ENCODE measurements around the gene ZNF554. TPM values are rescaled to one million over a fixed set of nuclear protein-coding genes. Genes with fewer than 3 reads are reported as not detected.

Gene ZNF554
- total and polyA plus RNA-seq, 2 of the 8 experiments (the other 6 are each of a cell fraction or from before 2014, with no cell fraction given): 1.8 to 5.7 TPM

GRCh38 chr19:2883686-2884439, 64.2 kb downstream of the ZNF554 start:
- Histone ChIP-seq H3K23ac (ENCODE audit: insufficient read length) (no peak overlapping the region), H3K36me3 (ENCODE audit: control insufficient read depth in 2 of 4, insufficient read depth in 4 of 4, low read length in 3 of 4) (no peaks in the 10 kb centered on the region; a peak in 1 of 8 replicates), H2AK5ac (ENCODE audit: low read depth, low read length) (no peak overlapping the region), H3K79me1 (ENCODE audit: low read depth, low read length) (no peaks in the 10 kb centered on the region), H3K79me2 (ENCODE audit: control insufficient read depth in 1 of 2, insufficient read depth in 2 of 2, low read length in 2 of 2) (no peaks in the 10 kb centered on the region), H2BK15ac (ENCODE audit: low read length) (no peak overlapping the region), H3K9me3 (ENCODE audit: insufficient read depth in 2 of 2, low read depth in 1 of 2, low read length in 1 of 2) (peaks cover 14 to 47% of the 10 kb centered on the region in 2 experiments; a peak in 3 of 4 replicates), H3K56ac (replicated peaks; ENCODE audit: insufficient read length, low read depth, low read length) (no peak overlapping the region), H2BK5ac (ENCODE audit: low read depth, low read length) (no peak overlapping the region), H3K4me1 (replicated peaks in 1 of 4; ENCODE audit: control insufficient read depth in 3 of 4, insufficient read depth in 4 of 4, low read length in 3 of 4) (no peaks in the 10 kb centered on the region), H2BK120ac (replicated peaks; ENCODE audit: low read depth, low read length) (no peak overlapping the region), H3K14ac (ENCODE audit: insufficient read length) (no peak overlapping the region), H2AFZ (ENCODE audit: low read length) (no peak overlapping the region), H3K18ac (ENCODE audit: extremely low read depth, low read length) (no peak overlapping the region), H4K91ac (replicated peaks; ENCODE audit: insufficient read length, low read length) (no peak overlapping the region), H3K23me2 (ENCODE audit: low read depth, low read length) (no peaks in the 10 kb centered on the region), H4K5ac (ENCODE audit: insufficient read length, low read depth, low read length) (no peak overlapping the region), H3K4me3 (ENCODE audit: extremely low read depth in 1 of 4, insufficient read depth in 2 of 4, low read depth in 3 of 4, low read length in 4 of 4) (no peak overlapping the region), H3K4me2 (ENCODE audit: insufficient read depth in 1 of 2, low read depth in 2 of 2, low read length in 2 of 2) (no peak overlapping the region), H3K9ac (replicated peaks in 1 of 4; ENCODE audit: extremely low read depth in 1 of 4, low read depth in 3 of 4, low read length in 3 of 4) (no peak overlapping the region), H4K20me1 (replicated peaks in 1 of 2; ENCODE audit: control insufficient read depth in 1 of 2, insufficient read depth in 2 of 2, low read length in 2 of 2) (no peaks in the 10 kb centered on the region), H4K8ac (ENCODE audit: extremely low read depth, insufficient read depth, low read length) (no peak overlapping the region), H3K4ac (replicated peaks; ENCODE audit: insufficient read length, low read depth, low read length) (no peak overlapping the region), H3K27me3 (replicated peaks in 1 of 4; ENCODE audit: control insufficient read depth in 3 of 4, extremely low read depth in 1 of 4, insufficient read depth in 3 of 4, low read length in 3 of 4) (no peaks in the 10 kb centered on the region), H2BK20ac (ENCODE audit: low read length) (no peak overlapping the region), H3K27ac (ENCODE audit: low read depth, low read length) (no peak overlapping the region), H2BK12ac (ENCODE audit: low read depth, low read length) (no peak overlapping the region)
- DNase-seq (ENCODE audit: low read depth in 1 of 2, low spot score in 2 of 2) (no peak), FAIRE-seq (no peak)
- POLR2A ChIA-PET (ENCODE audit: partially characterized antibody): no interaction called here
- WGBS, 2 experiments (ENCODE audit: extremely low coverage in 1 of 2, insufficient coverage in 1 of 2, insufficient read length in 1 of 2, insufficient replicate concordance in 2 of 2, low coverage in 1 of 2, low lambda C conversion rate in 2 of 2, missing lambda C conversion rate in 1 of 2): 91% methylated on average over 14 of the region's 14 CpGs; no CpG with 5 or more reads in 1 of the 2 experiments
- CTCF ChIA-PET (ENCODE audit: partially characterized antibody): interaction anchor here (0.9 to 1.6 kb wide), 3 partner anchors 12 to 62 kb away, joined by 3 to 4 read pairs (median 3); no protein-coding TSS in a partner anchor
- TF ChIP-seq CTCF (IDR thresholded peaks at IDR 0.05; ENCODE audit: control extremely low read depth in 1 of 3, insufficient read depth in 1 of 3, low read depth in 1 of 3, low read length in 3 of 3): no peak
- TF ChIP-seq POLR2A (IDR thresholded peaks at IDR 0.05; ENCODE audit: control extremely low read depth in 1 of 2, low read depth in 2 of 2, low read length in 2 of 2): no peak
- no peak for TF ChIP-seq POU5F1 (IDR thresholded peaks at IDR 0.05; ENCODE audit: low read depth, low read length)
- TF ChIP-seq EGR1 (IDR thresholded peaks at IDR 0.05; ENCODE audit: borderline replicate concordance, low read depth, low read length): no peak
- no peak for TF ChIP-seq EZH2 (IDR thresholded peaks at IDR 0.05; ENCODE audit: low read depth, low read length, severe bottlenecking)
- TF ChIP-seq FOSL1 (IDR thresholded peaks at IDR 0.05; ENCODE audit: insufficient read depth, low read depth, low read length): no peak
- no peak for TF ChIP-seq SRF (IDR thresholded peaks at IDR 0.05; ENCODE audit: low read depth, low read length)
- no peak for TF ChIP-seq MAX (IDR thresholded peaks at IDR 0.05)
- TF ChIP-seq CHD2 (IDR thresholded peaks at IDR 0.05; ENCODE audit: low read length): no peak
- TF ChIP-seq KDM5A (IDR thresholded peaks at IDR 0.05; ENCODE audit: low read length): no peak
- TF ChIP-seq JUND (IDR thresholded peaks at IDR 0.05; ENCODE audit: low read length): no peak
